UCSD-AML1 (cell line): ENCODE data around the gene ZNF805.
"Not testable (repeated sequence)": the region's sequence is repeated elsewhere in the genome, so short reads cannot be mapped to it uniquely, and the experiment has no call there.

ENCODE experiments used
- DNase-seq: peaks from one replicate; lab custom pipeline; 2025; ENCODE audit not compliant: unreplicated experiment; lab: John Stamatoyannopoulos, UW

Gene ZNF805

GRCh38 chr19:57267291-57267690 lies 26.9 kb downstream of the ZNF805 start:
- DNase-seq, result no peak

GRCh38 chr19:57269515-57270250 lies 29.3 kb downstream of the ZNF805 start:
- no peak for DNase-seq

- DNase-seq, result no peak
Observed at GRCh38 chr19:57271280-57271679, 30.8 kb downstream of the ZNF805 start.

- DNase-seq, result peak; percentile 16
Observed at GRCh38 chr19:57273014-57273413, 32.6 kb downstream of the ZNF805 start.

- no peak for DNase-seq
Observed at GRCh38 chr19:57276430-57276829, 36.0 kb downstream of the ZNF805 start.

- not testable (repeated sequence) for DNase-seq
Observed at GRCh38 chr19:57278481-57278880, 38.0 kb downstream of the ZNF805 start.

- DNase-seq, result peak; percentile 91
Observed at GRCh38 chr19:57279418-57280164, 39.2 kb downstream of the ZNF805 start.

GRCh38 chr19:57280165-57280961 lies 39.9 kb downstream of the ZNF805 start, which contains the start of gene ZNF460:
TSS of gene ZNF460 (plus strand) at chr19:57280485. CDS start at chr19:57280807, 322 bp downstream.
- DNase-seq, result peak; percentile 97

- DNase-seq, result peak; percentile 35
Observed at GRCh38 chr19:57280962-57281400, 40.5 kb downstream of the ZNF805 start.

GRCh38 chr19:57282011-57282643 lies 41.7 kb downstream of the ZNF805 start:
- DNase-seq, result no peak

- no peak for DNase-seq
Observed at GRCh38 chr19:57288373-57288772, 47.9 kb downstream of the ZNF805 start.

GRCh38 chr19:57290970-57291369 lies 50.5 kb downstream of the ZNF805 start:
- DNase-seq, result no peak

GRCh38 chr19:57292547-57292946 lies 52.1 kb downstream of the ZNF805 start:
- DNase-seq, result no peak

GRCh38 chr19:57293719-57294118 lies 53.3 kb downstream of the ZNF805 start:
- DNase-seq, result no peak

- no peak for DNase-seq
Observed at GRCh38 chr19:57302020-57302465, 61.6 kb downstream of the ZNF805 start.

GRCh38 chr19:57302727-57303401 lies 62.4 kb downstream of the ZNF805 start:
- DNase-seq, result no peak
